H9 (cell line): ENCODE data around the gene LHPP. TPM values are rescaled to one million over a fixed set of nuclear protein-coding genes. Genes with fewer than 3 reads are reported as not detected.

Experiments used
- DNase-seq: peaks from one replicate; pipeline ENCODE4 v3.0.0-alpha.2; 2017
- H2AFZ ChIP-seq: one replicate; pipeline ENCODE4 v1.6.1; 2013; ENCODE audit warnings: mild to moderate bottlenecking, low read length, control low read depth, moderate library complexity
- H2AK5ac ChIP-seq: 2 replicates; pipeline ENCODE4 v1.6.1; 2013; ENCODE audit warnings: low read length, control low read depth, mixed read lengths; ENCODE audit not compliant: insufficient read length
- H2BK120ac ChIP-seq: one replicate; pipeline ENCODE4 v1.6.1; 2013; ENCODE audit warnings: low read depth, mild to moderate bottlenecking, low read length, control low read depth, inconsistent platforms; ENCODE audit not compliant: poor library complexity, severe bottlenecking
- H2BK12ac ChIP-seq: 2 replicates; pipeline ENCODE4 v1.6.1; 2013; ENCODE audit warnings: low read length, control low read depth, mixed read lengths, low read depth; ENCODE audit not compliant: insufficient read length
- H2BK15ac ChIP-seq: 2 replicates; pipeline ENCODE4 v1.6.1; 2013; ENCODE audit warnings: low read depth, low read length, control low read depth
- H2BK20ac ChIP-seq: one replicate; pipeline ENCODE4 v1.6.1; 2013; ENCODE audit warnings: low read depth, mild to moderate bottlenecking, low read length, control low read depth, inconsistent platforms; ENCODE audit not compliant: poor library complexity, severe bottlenecking
- H2BK5ac ChIP-seq: 2 replicates; pipeline ENCODE4 v1.6.1; 2013; ENCODE audit warnings: low read length, control low read depth, mixed read lengths; ENCODE audit not compliant: insufficient read length
- H3K14ac ChIP-seq: 2 replicates; pipeline ENCODE4 v1.6.1; 2013; ENCODE audit warnings: low read length, control low read depth; ENCODE audit not compliant: insufficient read depth
- H3K18ac ChIP-seq: 2 replicates; pipeline ENCODE4 v1.6.1; 2013; ENCODE audit warnings: low read depth, mild to moderate bottlenecking, mixed read lengths, low read length, control low read depth; ENCODE audit not compliant: insufficient read length
- H3K23ac ChIP-seq: 2 replicates; pipeline ENCODE4 v1.6.1; 2013; ENCODE audit warnings: low read length, control low read depth, mixed read lengths, low read depth; ENCODE audit not compliant: insufficient read length
- H3K23me2 ChIP-seq: 2 replicates; pipeline ENCODE4 v1.6.1; 2013; ENCODE audit warnings: low read depth, mild to moderate bottlenecking, mixed read lengths, low read length, control low read depth; ENCODE audit not compliant: insufficient read length, poor library complexity, severe bottlenecking
- H3K27ac ChIP-seq: 2 replicates; pipeline ENCODE4 v1.5.1; 2013; ENCODE audit warnings: low read length, control low read depth, mixed read lengths, low read depth; ENCODE audit not compliant: insufficient read length
- H3K27me3 ChIP-seq: 2 replicates; pipeline ENCODE4 v1.6.1; 2013; ENCODE audit warnings: low read length, control low read depth, inconsistent platforms; ENCODE audit not compliant: insufficient read depth
- H3K4ac ChIP-seq: 2 replicates; pipeline ENCODE4 v1.6.1; 2013; ENCODE audit warnings: low read depth, mild to moderate bottlenecking, control low read depth, inconsistent platforms, low read length, moderate library complexity
- H3K4me1 ChIP-seq: 2 replicates; pipeline ENCODE4 v1.6.1; 2013; ENCODE audit warnings: low read length, control low read depth, inconsistent platforms; ENCODE audit not compliant: insufficient read depth
- H3K4me2 ChIP-seq: 2 replicates; pipeline ENCODE4 v1.6.1; 2013; ENCODE audit warnings: low read length, control low read depth, mixed read lengths; ENCODE audit not compliant: insufficient read length, insufficient read depth
- H3K56ac ChIP-seq: 2 replicates; pipeline ENCODE4 v1.6.1; 2013; ENCODE audit warnings: low read depth, mild to moderate bottlenecking, mixed read lengths, low read length, control low read depth; ENCODE audit not compliant: insufficient read length
- H3K79me1 ChIP-seq: 2 replicates; pipeline ENCODE4 v1.6.1; 2013; ENCODE audit warnings: low read depth, mild to moderate bottlenecking, moderate library complexity, low read length, control low read depth, inconsistent platforms; ENCODE audit not compliant: insufficient read depth, poor library complexity, severe bottlenecking
- H3K79me2 ChIP-seq: 2 replicates; pipeline ENCODE4 v1.6.1; 2013; ENCODE audit warnings: low read length, control low read depth, inconsistent platforms; ENCODE audit not compliant: insufficient read depth
- H3K9ac ChIP-seq: 2 replicates; pipeline ENCODE4 v1.6.1; 2013; ENCODE audit warnings: low read length, control low read depth, mixed read lengths; ENCODE audit not compliant: insufficient read length; ENCODE audit errors: extremely low read depth
- H3K9me3 ChIP-seq: one replicate; pipeline ENCODE4 v1.6.1; 2013; ENCODE audit warnings: low read depth, low read length, inconsistent platforms; ENCODE audit not compliant: control insufficient read depth
- H3T11ph ChIP-seq: one replicate; pipeline ENCODE4 v1.6.1; 2013; ENCODE audit warnings: mild to moderate bottlenecking, low read length, control low read depth, inconsistent platforms
- H4K20me1 ChIP-seq: one replicate; pipeline ENCODE4 v1.6.1; 2013; ENCODE audit not compliant: control insufficient read depth, insufficient read length, insufficient read depth
- H4K5ac ChIP-seq: 2 replicates; pipeline ENCODE4 v1.6.1; 2013; ENCODE audit warnings: low read depth, mild to moderate bottlenecking, mixed read lengths, low read length, control low read depth; ENCODE audit not compliant: insufficient read length
- H4K8ac ChIP-seq: replicated peaks from 2 replicates; pipeline ENCODE4 v1.6.1; 2013; ENCODE audit warnings: low read length, control low read depth, mixed read lengths, low read depth; ENCODE audit not compliant: insufficient read length
- H4K91ac ChIP-seq: 2 replicates; pipeline ENCODE4 v1.6.1; 2013; ENCODE audit warnings: low read depth, mild to moderate bottlenecking, moderate library complexity, mixed read lengths, low read length, control low read depth; ENCODE audit not compliant: insufficient read length
- H3K27ac Mint-ChIP-seq, 3 experiments: 2 replicates in 2 of 3; 3 replicates in 1 of 3; pipeline ENCODE4 v1.8.0; 2020 to 2021; ENCODE audit warnings: mixed read lengths in 3 of 3, mild to moderate bottlenecking in 1 of 3, moderate library complexity in 1 of 3
- H3K27me3 Mint-ChIP-seq: 2 replicates; pipeline ENCODE4 v1.8.0; 2021; ENCODE audit warnings: low read depth, mild to moderate bottlenecking, moderate library complexity, mixed read lengths
- H3K36me3 Mint-ChIP-seq, 3 experiments: 2 replicates in 2 of 3; 3 replicates in 1 of 3; pipeline ENCODE4 v1.8.0; 2020 to 2021; ENCODE audit warnings: low read depth in 3 of 3, mixed read lengths in 3 of 3; ENCODE audit not compliant: insufficient read depth in 1 of 3
- H3K4me1 Mint-ChIP-seq, 2 experiments: 2 replicates each; pipeline ENCODE4 v1.8.0; 2020; ENCODE audit warnings: mixed read lengths in 2 of 2
- H3K4me3 Mint-ChIP-seq, 2 experiments: 2 replicates in 1 of 2; 3 replicates in 1 of 2; pipeline ENCODE4 v1.8.0; 2020 to 2021; ENCODE audit warnings: mild to moderate bottlenecking in 2 of 2, mixed read lengths in 2 of 2, moderate library complexity in 1 of 2
- H3K9me3 Mint-ChIP-seq, 2 experiments: 2 replicates in 1 of 2; 3 replicates in 1 of 2; pipeline ENCODE4 v1.8.0; 2020; ENCODE audit warnings: mild to moderate bottlenecking in 2 of 2, mixed read lengths in 2 of 2, moderate library complexity in 1 of 2
- WGBS: extraction: QIAGEN DNeasy Blood & Tissue Kit; methylation state at CpG from one replicate; pipeline ENCODE4 v1.1.7; 2013; ENCODE audit warnings: missing lambda C conversion rate, low lambda C conversion rate, mixed read lengths; ENCODE audit not compliant: insufficient read length; ENCODE audit errors: extremely low coverage; 5-methylcytosine and 5-hydroxymethylcytosine counted together
- total RNA-seq: library from RNA; stranded (reverse); gene quantifications from 2 replicates; pipeline ENCODE4 v1.2.1, GENCODE V29; 2021
- TF ChIP-seq, protein P1 (sequence below): fragments of 200-600 bp; sonication (generic); conservative IDR thresholded peaks from 3 replicates; pipeline ENCODE4 v1.8.0; 2021; ENCODE audit warnings: antibody characterized with exemption, mild to moderate bottlenecking

The LHPP gene
- total RNA-seq, 1 experiment from 2014 or later, result 29.6 TPM

DNA sequence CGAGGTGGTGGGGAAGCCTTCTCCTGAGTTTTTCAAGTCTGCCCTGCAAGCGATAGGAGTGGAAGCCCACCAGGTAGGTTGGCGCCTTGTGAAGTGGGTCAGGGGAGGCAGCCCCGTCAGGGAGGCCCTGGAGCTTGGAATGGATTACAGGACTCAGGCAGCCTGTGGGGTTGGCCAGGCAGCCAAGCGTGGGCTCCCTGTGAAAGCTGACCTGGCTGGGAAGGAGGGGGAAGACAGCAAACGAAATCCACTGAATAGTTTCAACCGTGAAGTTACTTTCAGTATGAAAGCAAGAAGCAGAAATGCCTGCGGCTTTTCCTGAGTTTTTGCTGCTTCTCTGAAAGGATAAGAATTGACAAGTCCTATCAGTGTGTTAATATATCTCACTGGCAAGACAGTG, 36.4 kb downstream of the LHPP start:
- H3K4me3 Mint-ChIP-seq, result no peak overlapping the region
- Histone ChIP-seq H3K27me3 (no peaks in the 10 kb centered on the region), H3K14ac (peak overlapping the region; percentile 0; the same call in 1 of the 2 replicates), H4K91ac (no peak overlapping the region), H3K9ac (no peak overlapping the region), H2BK12ac (no peak overlapping the region), H2BK15ac (no peak overlapping the region), H3K18ac (no peak overlapping the region), H3K79me1 (no peaks in the 10 kb centered on the region), H3K56ac (no peak overlapping the region), H2AK5ac (no peak overlapping the region), H4K20me1 (no peaks in the 10 kb centered on the region), H3K27ac (no peak overlapping the region), H2BK5ac (no peak overlapping the region), H3K4me1 (no peaks in the 10 kb centered on the region), H3K23me2 (no peaks in the 10 kb centered on the region), H3K79me2 (no peaks in the 10 kb centered on the region), H3K23ac (no peak overlapping the region), H3T11ph (no peak overlapping the region), H2BK120ac (no peak overlapping the region), H2BK20ac (no peak overlapping the region), H4K8ac (no peak overlapping the region), H3K4me2 (no peak overlapping the region), H3K4ac (no peak overlapping the region), H3K9me3 (peaks cover 6% of the 10 kb centered on the region), H2AFZ (no peak overlapping the region), H4K5ac (no peak overlapping the region)
- DNase-seq, result no peak
- peaks cover 22 to 29% of the 10 kb centered on the region in 2 experiments for H3K4me1 Mint-ChIP-seq
- H3K9me3 Mint-ChIP-seq, result peaks cover 12 to 16% of the 10 kb centered on the region in 2 experiments
- no CpG with 5 or more reads among the region's 8 CpGs for WGBS
- H3K36me3 Mint-ChIP-seq, result peaks cover 23 to 29% (median 24%) of the 10 kb centered on the region in 3 experiments
- H3K27ac Mint-ChIP-seq, result peak overlapping the region; percentile 70 to 89 (median 76); a peak in 2 of 7 replicates
- TF ChIP-seq, protein P1, sequence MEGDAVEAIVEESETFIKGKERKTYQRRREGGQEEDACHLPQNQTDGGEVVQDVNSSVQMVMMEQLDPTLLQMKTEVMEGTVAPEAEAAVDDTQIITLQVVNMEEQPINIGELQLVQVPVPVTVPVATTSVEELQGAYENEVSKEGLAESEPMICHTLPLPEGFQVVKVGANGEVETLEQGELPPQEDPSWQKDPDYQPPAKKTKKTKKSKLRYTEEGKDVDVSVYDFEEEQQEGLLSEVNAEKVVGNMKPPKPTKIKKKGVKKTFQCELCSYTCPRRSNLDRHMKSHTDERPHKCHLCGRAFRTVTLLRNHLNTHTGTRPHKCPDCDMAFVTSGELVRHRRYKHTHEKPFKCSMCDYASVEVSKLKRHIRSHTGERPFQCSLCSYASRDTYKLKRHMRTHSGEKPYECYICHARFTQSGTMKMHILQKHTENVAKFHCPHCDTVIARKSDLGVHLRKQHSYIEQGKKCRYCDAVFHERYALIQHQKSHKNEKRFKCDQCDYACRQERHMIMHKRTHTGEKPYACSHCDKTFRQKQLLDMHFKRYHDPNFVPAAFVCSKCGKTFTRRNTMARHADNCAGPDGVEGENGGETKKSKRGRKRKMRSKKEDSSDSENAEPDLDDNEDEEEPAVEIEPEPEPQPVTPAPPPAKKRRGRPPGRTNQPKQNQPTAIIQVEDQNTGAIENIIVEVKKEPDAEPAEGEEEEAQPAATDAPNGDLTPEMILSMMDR, result no peak
- no peaks in the 10 kb centered on the region; the same call in 1 of the 2 replicates for H3K27me3 Mint-ChIP-seq
